HUDEP-2 (cell line): ENCODE measurements around the gene SLC5A11.
"Not testable (repeated sequence)": the region's sequence is repeated elsewhere in the genome, so short reads cannot be mapped to it uniquely, and the experiment has no call there.

Experiments used
- DNase-seq, 76 experiments: peaks; one replicate each; lab custom pipeline; 2025; ENCODE audit not compliant: unreplicated experiment in 76 of 76; lab: John Stamatoyannopoulos, UW

SLC5A11 gene

GRCh38 chr16:24854607-24855171, 8.9 kb downstream of the SLC5A11 start:
- DNase-seq: no peak

GRCh38 chr16:24855678-24856077, 9.9 kb downstream of the SLC5A11 start:
- DNase-seq: no peak

- DNase-seq: not testable (repeated sequence)
These were observed 11.1 kb downstream of the SLC5A11 start for GRCh38 chr16:24856871-24857270.

- peak in 54 of 76 experiments; percentile 1 to 62 (median 26) for DNase-seq
These were observed 12.7 kb downstream of the SLC5A11 start for GRCh38 chr16:24858219-24859041.

- DNase-seq: no peak
These were observed 15.7 kb downstream of the SLC5A11 start for GRCh38 chr16:24861461-24861860.

- no peak for DNase-seq
These were observed 18.0 kb downstream of the SLC5A11 start for GRCh38 chr16:24863582-24864437.

- DNase-seq: no peak
These were observed 23.3 kb downstream of the SLC5A11 start for GRCh38 chr16:24869033-24869432.

- no peak for DNase-seq
These were observed 26.1 kb downstream of the SLC5A11 start for GRCh38 chr16:24871891-24872290.

- no peak for DNase-seq
These were observed 27.3 kb downstream of the SLC5A11 start for GRCh38 chr16:24873028-24873427.

- no peak for DNase-seq
These were observed 29.7 kb downstream of the SLC5A11 start for GRCh38 chr16:24875466-24875865.

- no peak for DNase-seq
These were observed 30.5 kb downstream of the SLC5A11 start for GRCh38 chr16:24876231-24876630.

- DNase-seq: no peak
These were observed 33.9 kb downstream of the SLC5A11 start for GRCh38 chr16:24879684-24880083.

- peak in 2 of 76 experiments; percentile 6 for DNase-seq
These were observed 38.0 kb downstream of the SLC5A11 start for GRCh38 chr16:24883714-24884151.

- no peak for DNase-seq
These were observed 41.7 kb downstream of the SLC5A11 start for GRCh38 chr16:24887472-24887871.

- no peak for DNase-seq
These were observed 45.0 kb downstream of the SLC5A11 start for GRCh38 chr16:24890746-24891145.

GRCh38 chr16:24896439-24896838, 50.7 kb downstream of the SLC5A11 start:
- no peak for DNase-seq

- not testable (repeated sequence) for DNase-seq
These were observed 51.8 kb downstream of the SLC5A11 start for GRCh38 chr16:24897522-24897921.

GRCh38 chr16:24900230-24900629, 54.5 kb downstream of the SLC5A11 start:
- no peak for DNase-seq

GRCh38 chr16:24906199-24906808, 60.5 kb downstream of the SLC5A11 start:
- no peak for DNase-seq

- no peak for DNase-seq
These were observed 61.1 kb downstream of the SLC5A11 start for GRCh38 chr16:24906901-24907300.

- DNase-seq: no peak
These were observed 63.0 kb downstream of the SLC5A11 start for GRCh38 chr16:24908716-24909115.
